ENCODE data around the gene MYBBP1A.

Gene MYBBP1A

DNA sequence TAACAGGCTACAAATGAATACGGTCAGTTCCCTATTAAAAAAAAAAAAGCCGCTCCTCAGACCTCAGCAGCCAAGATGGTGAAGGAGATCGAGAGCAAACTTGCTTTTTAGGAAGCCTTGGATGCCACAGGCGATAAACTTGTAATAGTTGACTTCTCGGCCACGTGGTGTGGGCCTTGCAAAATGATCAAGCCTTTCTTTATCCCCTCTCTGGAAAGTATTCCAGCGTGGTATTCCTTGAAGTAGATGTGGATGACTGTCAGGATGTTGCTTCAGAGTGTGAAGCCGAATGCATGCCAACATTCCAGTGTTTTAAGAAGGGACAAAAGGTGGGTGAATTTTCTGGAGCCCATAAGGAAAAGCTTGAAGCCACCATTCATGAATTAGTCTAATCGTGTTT lies 16.9 kb upstream of the MYBBP1A start:
- TF ChIP-seq GATA1 (IDR thresholded peaks at IDR 0.05; ENCODE audit: low read depth, low read length) (no peak), POLR2A (IDR thresholded peaks at IDR 0.05; ENCODE audit: low read length) (no peak)
- DNase-seq, result no peak

DNA sequence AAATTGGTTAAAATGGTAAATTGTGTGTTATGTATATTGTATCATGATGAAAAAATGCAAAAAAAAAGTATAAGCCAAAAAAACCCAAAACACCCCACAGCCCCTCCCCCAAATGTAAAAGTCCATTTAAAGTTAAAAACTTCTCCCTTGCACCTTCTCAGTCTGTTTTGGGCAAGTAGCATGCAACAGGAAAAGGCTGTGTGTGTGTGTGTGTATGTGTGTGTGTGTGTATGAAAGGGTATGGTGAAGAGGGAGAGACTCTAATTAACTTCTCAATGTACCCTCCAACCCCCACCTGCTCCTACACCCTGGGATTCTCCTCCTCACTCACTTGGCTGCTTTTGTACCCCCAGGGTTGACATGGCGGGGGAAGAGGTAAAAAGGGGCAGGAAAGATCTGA lies 14.4 kb upstream of the MYBBP1A start:
- no peak for TF ChIP-seq POLR2A (IDR thresholded peaks at IDR 0.05; ENCODE audit: low read length)
- no peak for TF ChIP-seq GATA1 (IDR thresholded peaks at IDR 0.05; ENCODE audit: low read depth, low read length)
- DNase-seq, result no peak

DNA sequence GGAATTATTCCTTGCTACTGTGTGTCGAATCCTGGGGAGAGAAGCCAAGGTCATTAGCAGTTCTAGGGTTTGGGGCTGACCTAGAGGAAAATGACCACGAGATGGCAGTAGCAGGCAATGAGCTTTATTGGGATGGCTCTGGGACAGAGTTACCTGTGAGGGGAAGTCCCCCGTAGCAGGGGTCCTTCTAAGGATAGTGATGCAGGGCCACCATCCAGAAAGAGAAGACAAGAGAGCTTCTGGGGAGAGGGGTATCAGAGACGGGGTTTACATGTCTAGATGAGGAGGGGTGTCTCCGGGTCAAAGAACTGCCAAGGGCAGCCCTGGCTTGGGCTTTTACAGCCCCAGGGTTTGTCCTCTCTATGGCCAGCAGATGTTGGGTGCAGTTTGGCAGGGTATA lies 11.6 kb upstream of the MYBBP1A start:
- DNase-seq, result peak; percentile 42 to 72
- TF ChIP-seq GATA1 (IDR thresholded peaks at IDR 0.05; ENCODE audit: low read depth, low read length), result no peak
- TF ChIP-seq POLR2A (IDR thresholded peaks at IDR 0.05; ENCODE audit: low read length), result no peak

DNA sequence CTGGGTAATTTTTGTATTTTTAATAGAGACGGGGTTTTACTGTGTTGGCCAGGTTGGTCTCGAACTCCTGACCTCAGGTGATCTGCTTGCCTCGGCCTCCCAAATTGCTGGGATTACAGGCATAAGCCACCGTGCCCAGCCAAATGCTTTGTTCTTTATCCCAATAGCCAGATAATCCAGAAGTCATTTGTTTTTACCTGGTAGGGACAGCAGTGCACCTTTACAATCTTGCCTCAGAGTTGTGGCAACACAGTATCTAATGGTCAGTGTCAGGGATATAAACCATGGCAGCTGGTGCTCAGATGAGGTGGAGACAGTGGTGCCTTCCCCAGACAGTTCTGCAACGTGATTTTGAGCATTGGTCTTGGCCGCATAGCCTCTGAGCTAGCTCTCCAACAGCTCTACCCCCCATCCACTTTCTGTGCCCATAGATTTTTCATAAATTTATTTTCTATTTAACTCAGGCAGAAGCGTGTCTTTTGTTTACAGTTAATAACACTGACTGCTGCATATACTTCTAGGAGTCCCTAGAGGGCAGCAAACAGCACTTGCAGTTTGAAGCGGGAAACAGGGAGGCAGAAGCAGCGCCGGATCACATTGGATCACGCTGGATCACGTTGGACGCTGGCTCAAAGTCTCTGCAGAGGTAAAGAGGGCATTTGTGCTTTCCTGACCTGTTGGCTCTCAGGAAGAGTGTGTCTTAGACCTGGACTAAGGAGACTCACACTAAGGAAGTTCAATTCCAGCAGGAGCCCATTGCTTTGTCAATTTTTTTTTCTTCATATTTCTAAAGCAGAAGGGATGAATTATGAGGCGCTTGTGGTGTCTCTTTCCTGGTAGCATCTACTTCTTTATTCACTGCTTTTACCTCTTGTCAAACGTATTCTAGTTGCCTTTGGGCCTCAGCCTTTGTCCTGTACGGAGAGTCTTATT lies 10.3 kb upstream of the MYBBP1A start:
- peak; percentile 74 to 76 for DNase-seq
- TF ChIP-seq POLR2A (IDR thresholded peaks at IDR 0.05; ENCODE audit: low read length) (no peak), GATA1 (IDR thresholded peaks at IDR 0.05; ENCODE audit: low read depth, low read length) (no peak)

DNA sequence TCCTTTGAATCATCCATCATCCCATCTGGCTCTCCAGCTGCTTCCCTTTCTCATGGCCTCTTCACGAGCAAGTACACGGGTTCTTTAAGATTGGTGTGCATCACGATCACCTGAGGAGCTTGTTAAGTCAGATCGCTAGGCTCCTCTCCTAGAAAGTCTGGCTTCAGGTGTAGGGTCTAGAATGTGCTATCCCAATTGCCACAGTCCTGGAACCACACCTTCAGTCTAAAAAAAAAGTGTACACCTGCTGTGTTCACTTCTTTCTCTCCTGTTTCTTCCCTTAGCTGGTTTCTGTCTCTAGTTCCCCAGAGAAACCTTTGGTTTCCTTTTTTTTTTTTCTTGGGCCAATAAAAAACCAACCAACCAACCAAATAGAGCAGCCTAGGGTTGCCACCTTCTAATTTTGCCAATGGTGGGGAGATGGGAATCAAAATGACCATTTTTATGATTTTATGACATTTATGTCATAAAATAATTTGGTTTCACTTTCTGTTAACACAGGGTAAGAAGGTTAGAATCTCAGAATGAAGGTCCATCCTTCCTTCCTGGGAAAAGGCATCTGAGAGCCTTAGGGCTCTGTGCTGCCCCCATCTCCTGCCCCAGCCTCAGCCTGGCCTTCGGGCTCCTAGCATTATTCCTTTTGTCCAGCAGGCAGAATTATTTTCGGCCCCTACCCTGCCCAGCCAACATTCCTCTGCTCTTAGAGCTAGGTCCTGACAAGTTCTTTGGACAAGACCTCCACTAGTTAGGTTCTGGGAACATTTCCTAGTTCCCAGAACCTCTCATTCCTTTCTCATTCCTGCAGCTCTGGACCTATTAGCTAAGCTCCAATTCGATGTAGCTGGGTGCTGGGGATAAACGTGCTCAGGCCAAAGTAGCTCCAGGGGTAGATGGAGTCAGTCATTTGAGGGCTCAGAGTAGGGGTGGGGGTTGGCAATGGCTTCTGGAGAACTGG lies 7.1 kb upstream of the MYBBP1A start:
- no peak for TF ChIP-seq GATA1 (IDR thresholded peaks at IDR 0.05; ENCODE audit: low read depth, low read length)
- TF ChIP-seq POLR2A (IDR thresholded peaks at IDR 0.05; ENCODE audit: low read length), result no peak
- DNase-seq, result no peak

DNA sequence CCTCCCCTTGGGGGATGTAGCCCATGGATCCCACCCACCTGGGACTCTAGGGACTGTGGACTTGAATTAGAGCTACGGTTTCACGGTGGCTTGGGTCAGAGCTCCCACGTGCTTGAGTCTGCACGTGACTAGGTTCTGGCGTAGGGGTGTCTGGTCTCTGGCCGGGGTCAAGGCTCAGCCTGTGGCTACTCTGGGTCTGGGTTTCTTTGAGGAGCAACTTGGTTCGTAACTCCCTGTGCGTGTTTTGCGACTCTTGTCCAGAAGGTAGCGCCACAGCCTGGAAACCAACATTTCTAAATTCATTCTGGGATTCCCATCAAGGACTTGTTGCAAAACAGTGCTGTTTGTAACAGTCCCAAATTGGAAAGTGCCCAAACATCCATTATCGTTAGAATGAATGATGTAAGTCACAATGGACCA lies 5.7 kb upstream of the MYBBP1A start:
- TF ChIP-seq GATA1 (IDR thresholded peaks at IDR 0.05; ENCODE audit: low read depth, low read length), result no peak
- no peak for TF ChIP-seq POLR2A (IDR thresholded peaks at IDR 0.05; ENCODE audit: low read length)
- DNase-seq, result no peak

DNA sequence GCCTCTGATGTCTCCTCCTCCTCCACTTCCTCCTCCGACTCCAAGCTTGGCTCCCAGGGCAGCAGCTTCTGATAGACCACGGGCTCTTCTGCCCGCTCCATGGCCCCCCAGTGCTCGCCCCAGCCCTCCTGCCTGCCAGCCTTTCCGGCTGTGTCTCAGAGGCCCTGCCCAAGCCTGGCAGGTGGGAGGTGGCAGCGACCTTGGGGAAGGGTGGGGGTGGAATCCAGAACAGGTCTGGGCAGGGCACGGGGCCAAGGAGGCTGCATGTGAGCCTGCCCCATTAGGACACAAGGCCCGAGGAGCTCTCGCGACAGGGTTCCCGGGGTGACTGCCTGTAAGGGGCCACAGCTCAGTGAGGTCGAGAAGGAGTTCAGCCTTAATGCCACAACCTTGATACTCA lies 5.2 kb upstream of the MYBBP1A start, which contains the start of gene GGT6:
Gene GGT6 (minus strand): TSS at position 157 of the 400 bp plus-strand sequence. CDS start 56 bp downstream, at position 101.
- no peak for DNase-seq
- no peak for TF ChIP-seq GATA1 (IDR thresholded peaks at IDR 0.05; ENCODE audit: low read depth, low read length)
- no peak for TF ChIP-seq POLR2A (IDR thresholded peaks at IDR 0.05; ENCODE audit: low read length)

DNA sequence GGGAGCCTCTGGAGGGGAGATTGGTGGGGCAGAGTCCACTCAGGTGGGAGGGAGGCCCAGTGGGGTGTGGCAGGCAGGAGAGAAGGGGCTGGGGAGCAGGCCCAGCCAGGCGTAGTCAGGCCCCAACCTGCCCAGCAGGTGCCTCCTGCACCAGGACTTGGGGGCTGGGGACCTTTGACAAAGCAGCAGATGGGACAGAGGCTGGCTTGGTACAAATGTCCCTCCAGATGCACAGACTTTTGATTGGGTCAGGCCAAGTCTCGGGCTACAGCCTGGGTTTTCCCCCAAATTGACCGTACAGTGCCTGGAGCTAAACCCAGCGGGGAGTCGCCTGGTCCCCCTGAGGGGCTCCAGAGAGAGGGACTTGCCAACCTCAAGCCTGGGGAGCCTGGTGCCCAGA lies 4.8 kb upstream of the MYBBP1A start:
- DNase-seq, result no peak
- TF ChIP-seq POLR2A (IDR thresholded peaks at IDR 0.05; ENCODE audit: low read length) (no peak), GATA1 (IDR thresholded peaks at IDR 0.05; ENCODE audit: low read depth, low read length) (no peak)

DNA sequence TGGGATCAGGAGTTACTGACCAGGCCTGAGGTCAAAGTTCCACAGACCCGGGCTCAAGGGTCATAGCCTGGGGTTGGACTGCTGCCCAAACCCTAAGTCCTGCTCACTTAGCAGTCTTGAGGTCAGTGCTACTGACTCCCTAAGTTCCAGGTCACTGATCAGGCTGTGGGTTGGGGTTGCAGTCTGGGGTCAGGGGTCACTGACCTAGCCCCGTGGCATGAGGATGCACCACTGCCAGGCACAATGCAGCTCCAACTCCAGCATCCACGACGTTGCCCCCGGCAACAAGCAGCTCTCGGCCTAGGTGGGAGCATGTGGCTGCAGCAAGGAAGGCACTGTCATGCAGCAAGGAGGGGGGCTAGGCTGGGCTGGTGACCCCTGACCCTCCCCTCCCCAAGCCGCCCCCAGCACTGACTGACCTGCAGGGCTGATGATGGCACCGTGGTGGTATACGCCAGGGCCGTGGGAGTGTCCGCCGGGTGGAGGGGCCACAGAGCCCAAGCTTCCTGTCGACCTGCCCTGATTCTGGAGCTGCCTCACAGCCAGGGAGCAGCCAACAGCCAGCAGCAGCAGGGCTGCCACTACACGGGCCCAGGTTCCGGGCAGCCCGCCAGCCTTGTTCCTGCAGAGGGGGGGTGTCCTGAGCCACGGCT lies 4.1 kb upstream of the MYBBP1A start:
- DNase-seq, result no peak
- TF ChIP-seq GATA1 (IDR thresholded peaks at IDR 0.05; ENCODE audit: low read depth, low read length), result no peak
- TF ChIP-seq POLR2A (IDR thresholded peaks at IDR 0.05; ENCODE audit: low read length), result no peak

DNA sequence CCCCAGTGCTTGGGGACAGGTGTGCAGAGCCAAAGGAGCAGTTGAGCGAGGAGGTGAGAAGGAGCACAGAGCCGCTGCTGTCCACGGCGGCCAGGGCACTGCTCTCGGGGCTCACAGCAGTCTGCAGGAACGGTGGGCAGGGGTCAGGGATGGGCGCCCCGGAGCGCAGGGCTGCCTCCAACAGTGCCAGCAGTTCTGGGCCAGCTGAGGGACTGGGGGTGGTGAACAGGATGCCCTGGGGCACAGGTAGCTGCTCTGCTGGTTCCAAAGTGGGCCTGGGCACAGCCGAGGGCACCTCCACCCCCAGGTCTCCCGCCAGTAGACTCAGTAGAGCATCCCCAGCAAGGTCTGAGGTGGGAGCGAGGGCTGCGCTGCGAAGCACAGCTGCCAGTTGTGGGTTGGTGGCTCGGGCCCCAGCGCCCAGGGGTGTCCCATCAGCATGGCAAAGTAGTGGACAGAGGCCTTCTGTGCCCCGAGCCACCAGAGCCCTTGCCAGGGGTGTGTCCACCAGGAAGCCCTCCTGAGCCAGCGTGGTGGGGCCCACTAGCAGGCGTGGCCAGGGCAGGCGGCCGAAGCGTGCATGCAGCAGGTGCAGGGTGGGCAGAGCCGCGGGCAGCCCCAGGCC lies 3.3 kb upstream of the MYBBP1A start:
- TF ChIP-seq GATA1 (IDR thresholded peaks at IDR 0.05; ENCODE audit: low read depth, low read length) (no peak), POLR2A (IDR thresholded peaks at IDR 0.05; ENCODE audit: low read length) (no peak)
- DNase-seq, result no peak

DNA sequence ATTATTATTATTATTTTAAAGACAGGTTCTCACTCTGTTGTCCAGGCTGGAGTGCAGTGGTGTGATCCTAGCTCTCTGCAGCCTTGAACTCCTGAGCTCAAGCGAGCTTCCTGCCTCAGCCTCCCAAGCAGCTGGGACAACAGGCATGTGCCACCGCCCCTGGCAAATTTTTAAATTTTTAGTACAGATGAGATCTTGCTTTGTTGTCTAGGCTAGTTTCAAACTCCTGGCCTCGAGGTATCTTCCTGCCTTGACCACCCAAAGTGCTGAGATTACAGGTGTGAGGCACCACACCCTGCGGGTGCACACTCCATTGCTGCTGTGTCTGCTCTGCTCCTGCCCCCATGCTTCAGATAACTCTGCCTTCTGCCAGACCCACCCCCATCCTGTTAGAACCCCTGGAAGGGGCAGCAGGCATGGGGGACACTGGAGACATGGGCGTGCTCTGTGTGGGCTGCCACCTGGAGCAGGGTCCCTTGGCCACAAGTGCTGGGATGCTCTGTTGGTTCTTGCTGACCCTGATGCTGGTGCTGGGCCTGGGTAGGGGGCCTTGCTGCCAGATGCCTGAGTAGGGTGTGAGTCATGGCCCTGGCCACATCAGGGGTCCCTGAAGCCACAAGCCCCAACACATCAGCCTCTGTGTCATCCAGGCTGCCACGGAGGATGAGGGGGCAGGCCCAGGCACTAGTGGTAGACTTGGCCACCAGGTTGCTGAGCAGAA lies 2.6 kb upstream of the MYBBP1A start:
- TF ChIP-seq GATA1 (IDR thresholded peaks at IDR 0.05; ENCODE audit: low read depth, low read length), result no peak
- TF ChIP-seq POLR2A (IDR thresholded peaks at IDR 0.05; ENCODE audit: low read length), result no peak
- no peak for DNase-seq

DNA sequence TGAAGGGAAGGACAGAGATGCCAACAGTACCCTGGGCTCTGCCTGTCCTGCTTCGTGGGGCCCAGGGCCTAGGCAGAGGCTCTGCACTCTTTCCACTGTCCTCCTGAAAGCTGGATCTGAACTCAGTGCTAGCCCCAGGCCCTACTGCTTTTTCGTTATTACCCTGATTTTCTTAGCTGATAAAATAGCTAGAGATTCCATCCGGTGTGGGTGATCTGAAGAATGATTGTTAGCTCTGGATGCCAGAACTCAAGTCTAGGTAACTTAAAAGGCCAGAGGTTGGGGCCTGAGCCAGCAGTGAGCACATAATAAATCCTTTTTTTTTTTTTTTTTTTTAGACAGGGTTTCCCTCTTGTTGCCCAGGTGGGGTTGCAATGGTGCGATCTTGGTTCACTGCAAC lies 1.8 kb upstream of the MYBBP1A start:
- TF ChIP-seq GATA1 (IDR thresholded peaks at IDR 0.05; ENCODE audit: low read depth, low read length), result no peak
- no peak for TF ChIP-seq POLR2A (IDR thresholded peaks at IDR 0.05; ENCODE audit: low read length)
- no peak for DNase-seq

Measured in erythroblast (primary cell).